ENCODE measurements around the gene NDUFB11. TPM values are rescaled to one million over a fixed set of nuclear protein-coding genes. Genes with fewer than 3 reads are reported as not detected.

NDUFB11 gene
- total and polyA plus RNA-seq, 9 of the 15 experiments (the other 6 are each of a cell fraction or from before 2014, with no cell fraction given): 20.9 to 269 (median 86.8) TPM

DNA sequence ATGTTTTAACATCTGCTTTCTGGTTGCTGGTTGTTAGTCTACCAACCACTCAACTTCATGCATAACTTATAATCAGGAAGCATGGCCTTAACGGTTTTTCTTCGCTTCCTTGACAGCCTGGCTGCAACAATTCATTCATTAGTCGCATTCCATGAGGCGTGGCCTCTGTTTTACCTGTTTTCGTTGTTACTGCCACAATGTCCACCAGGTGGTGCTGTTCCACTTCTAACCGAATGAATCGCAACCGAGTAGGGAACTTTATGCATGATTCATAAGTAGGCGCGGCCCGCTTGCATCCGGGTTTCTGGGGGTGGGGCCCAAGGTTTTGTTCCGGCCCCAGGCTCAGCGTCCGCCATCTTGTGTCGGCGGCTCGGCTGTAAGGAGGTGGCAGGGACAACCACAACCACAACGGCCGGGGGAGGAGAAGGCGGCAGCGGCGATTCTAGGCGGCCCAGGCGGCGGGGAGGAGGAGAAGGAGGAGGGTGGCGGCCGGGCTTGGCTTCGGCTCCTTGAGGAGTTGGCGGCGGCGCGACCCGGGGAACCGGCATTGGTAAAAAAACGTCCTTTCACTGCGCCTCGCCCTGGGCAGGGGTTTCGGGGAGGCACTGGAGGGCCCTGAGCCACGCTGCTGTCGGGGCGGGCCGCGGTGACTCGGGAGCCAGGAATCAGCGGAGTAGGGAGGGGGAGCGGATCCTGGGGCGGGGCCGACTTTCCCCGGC is 49.1 kb upstream of the NDUFB11 start, which contains the start of gene UBA1 (continued):
- peak; percentile 40; the same call in 1 of the 2 replicates for TF ChIP-seq VEZF1 (CRISPR knock-in tag; IDR thresholded peaks at IDR 0.05)
- no peak for TF ChIP-seq ZBTB5 (IDR thresholded peaks at IDR 0.05)
- TF ChIP-seq TCF7L2 (IDR thresholded peaks at IDR 0.05; ENCODE audit: low read depth, low read length): no peak
- peak; percentile 94 for TF ChIP-seq POLR2A (conservative IDR thresholded peaks at IDR 0.05)
- TF ChIP-seq, protein P1, sequence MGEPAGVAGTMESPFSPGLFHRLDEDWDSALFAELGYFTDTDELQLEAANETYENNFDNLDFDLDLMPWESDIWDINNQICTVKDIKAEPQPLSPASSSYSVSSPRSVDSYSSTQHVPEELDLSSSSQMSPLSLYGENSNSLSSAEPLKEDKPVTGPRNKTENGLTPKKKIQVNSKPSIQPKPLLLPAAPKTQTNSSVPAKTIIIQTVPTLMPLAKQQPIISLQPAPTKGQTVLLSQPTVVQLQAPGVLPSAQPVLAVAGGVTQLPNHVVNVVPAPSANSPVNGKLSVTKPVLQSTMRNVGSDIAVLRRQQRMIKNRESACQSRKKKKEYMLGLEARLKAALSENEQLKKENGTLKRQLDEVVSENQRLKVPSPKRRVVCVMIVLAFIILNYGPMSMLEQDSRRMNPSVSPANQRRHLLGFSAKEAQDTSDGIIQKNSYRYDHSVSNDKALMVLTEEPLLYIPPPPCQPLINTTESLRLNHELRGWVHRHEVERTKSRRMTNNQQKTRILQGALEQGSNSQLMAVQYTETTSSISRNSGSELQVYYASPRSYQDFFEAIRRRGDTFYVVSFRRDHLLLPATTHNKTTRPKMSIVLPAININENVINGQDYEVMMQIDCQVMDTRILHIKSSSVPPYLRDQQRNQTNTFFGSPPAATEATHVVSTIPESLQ (CRISPR knock-in tag; IDR thresholded peaks at IDR 0.05): no peak
- TF ChIP-seq CREB1 (IDR thresholded peaks at IDR 0.05): no peak
- peak; percentile 70 for TF ChIP-seq CREB1 (CRISPR knock-in tag; IDR thresholded peaks at IDR 0.05)
- no peak for TF ChIP-seq E2F1 (CRISPR knock-in tag; IDR thresholded peaks at IDR 0.05)
- no peak for TF ChIP-seq ZKSCAN8 (CRISPR knock-in tag; IDR thresholded peaks at IDR 0.05)
- no peak for TF ChIP-seq HDGF (IDR thresholded peaks at IDR 0.05)
- TF ChIP-seq, protein P2, sequence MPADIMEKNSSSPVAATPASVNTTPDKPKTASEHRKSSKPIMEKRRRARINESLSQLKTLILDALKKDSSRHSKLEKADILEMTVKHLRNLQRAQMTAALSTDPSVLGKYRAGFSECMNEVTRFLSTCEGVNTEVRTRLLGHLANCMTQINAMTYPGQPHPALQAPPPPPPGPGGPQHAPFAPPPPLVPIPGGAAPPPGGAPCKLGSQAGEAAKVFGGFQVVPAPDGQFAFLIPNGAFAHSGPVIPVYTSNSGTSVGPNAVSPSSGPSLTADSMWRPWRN (IDR thresholded peaks at IDR 0.05; ENCODE audit: low read depth): no peak
- no peak for TF ChIP-seq BRCA1 (IDR thresholded peaks at IDR 0.05)
- no peak for TF ChIP-seq BRCA1 (CRISPR knock-in tag; IDR thresholded peaks at IDR 0.05)
- no peak for TF ChIP-seq GTF2B (IDR thresholded peaks at IDR 0.05; ENCODE audit: extremely low read depth, insufficient read length)
- no peak for TF ChIP-seq TAF15 (IDR thresholded peaks at IDR 0.05; ENCODE audit: low read depth, low read length)
- TF ChIP-seq SNRNP70 (optimal IDR thresholded peaks at IDR 0.05; ENCODE audit: low read depth, low read length): no peak
- TF ChIP-seq ZBTB7A (IDR thresholded peaks at IDR 0.05; ENCODE audit: borderline replicate concordance, control insufficient read depth, low read depth, low read length): no peak; the same call in 1 of the 2 replicates
- no peak for TF ChIP-seq MAFG (tag; conservative IDR thresholded peaks at IDR 0.05)
- TF ChIP-seq KAT7 (CRISPR knock-in tag; IDR thresholded peaks at IDR 0.05; ENCODE audit: borderline replicate concordance): no peak; the same call in 1 of the 2 replicates
- no peak for TF ChIP-seq NFE2 (IDR thresholded peaks at IDR 0.05; ENCODE audit: low read depth)
- TF ChIP-seq CBX8 (IDR thresholded peaks at IDR 0.05; ENCODE audit: borderline replicate concordance, extremely low read depth, low read depth, low read length, poor library complexity, severe bottlenecking): no peak
